Endothelial cell of umbilical vein (primary cell): Measurements from ENCODE around the gene HFE. TPM values are rescaled to one million over a fixed set of nuclear protein-coding genes. Genes with fewer than 3 reads are reported as not detected.

Source experiments
- BruUV-seq: library from RNA; stranded (reverse); fragments of 400-500 nt; replicated peaks from 2 replicates; lab custom pipeline; 2021; lab: Mats Ljungman, UMichigan
- CTCF ChIA-PET: fragments of 300-600, 350-600 bp; sonication (Branson Sonifier 250); formaldehyde crosslinking; loops from one replicate; lab custom pipeline; 2021; ENCODE audit warnings: antibody characterized with exemption, inconsistent platforms; lab: Charles Lee
- POLR2A ChIA-PET: fragments of 300-600, 350-600 bp; sonication (Branson Sonifier 250); formaldehyde crosslinking; loops from one replicate; lab custom pipeline; 2021; ENCODE audit warnings: antibody characterized with exemption, inconsistent platforms; lab: Charles Lee
- DNase-seq: peaks from one replicate; pipeline ENCODE4 v3.0.0-alpha.2; 2011; ENCODE audit warnings: low read depth, low spot score
- FAIRE-seq: peaks from 2 replicates; lab custom pipeline; 2011; peaks lifted over from hg19 to GRCh38; lab: Jason Lieb, UNC
- H2AFZ ChIP-seq: 2 replicates; pipeline ENCODE4 v1.6.0; 2012; ENCODE audit warnings: low read depth, low read length, control low read depth, inconsistent platforms
- H3K27ac ChIP-seq: 2 replicates; pipeline ENCODE4 v1.5.1; 2011; ENCODE audit warnings: low read depth, mild to moderate bottlenecking, control low read depth, low read length, moderate library complexity; ENCODE audit not compliant: insufficient read depth
- H3K27me3 ChIP-seq, 2 experiments: 2 replicates each; pipeline versions ENCODE4 v1.6.0 to v1.6.1; 2011; ENCODE audit warnings: low read length in 2 of 2, mixed read lengths in 1 of 2; ENCODE audit not compliant: control insufficient read depth in 2 of 2, insufficient read depth in 2 of 2
- H3K36me3 ChIP-seq, 2 experiments: 2 replicates in 1 of 2; 3 replicates in 1 of 2; pipeline ENCODE4 v1.5.1; 2011; ENCODE audit warnings: low read length in 2 of 2, mild to moderate bottlenecking in 1 of 2, moderate library complexity in 1 of 2; ENCODE audit not compliant: control insufficient read depth in 2 of 2, insufficient read depth in 2 of 2; ENCODE audit errors: extremely low read depth in 1 of 2
- H3K4me1 ChIP-seq: 3 replicates; pipeline ENCODE4 v1.5.1; 2011; ENCODE audit warnings: mild to moderate bottlenecking, low read length; ENCODE audit not compliant: control insufficient read depth, insufficient read depth; ENCODE audit errors: extremely low read depth
- H3K4me2 ChIP-seq: 2 replicates; pipeline ENCODE4 v1.6.1; 2011; ENCODE audit warnings: low read length, control low read depth, mixed read lengths; ENCODE audit not compliant: insufficient read depth
- H3K4me3 ChIP-seq, 3 experiments: fragments of 200-600 bp in 1 of 3; sonication (generic), shearing (Covaris generic) in 1 of 3; replicated peaks in 1 of 3; 2 replicates each; pipeline ENCODE4 v1.5.1; 2011 to 2016; ENCODE audit warnings: control low read depth in 3 of 3, low read length in 3 of 3, mild to moderate bottlenecking in 2 of 3, inconsistent platforms in 1 of 3, low read depth in 1 of 3, moderate library complexity in 1 of 3; ENCODE audit not compliant: insufficient read depth in 1 of 3
- H3K79me2 ChIP-seq: 2 replicates; pipeline ENCODE4 v1.6.0; 2012; ENCODE audit warnings: low read length, inconsistent platforms; ENCODE audit not compliant: control insufficient read depth, insufficient read depth
- H3K9ac ChIP-seq: replicated peaks from 2 replicates; pipeline ENCODE3; 2011; ENCODE audit warnings: low read length, control low read depth; ENCODE audit not compliant: insufficient read depth; ENCODE audit errors: extremely low read depth
- H3K9me1 ChIP-seq: replicated peaks from 3 replicates; pipeline ENCODE4 v1.6.0; 2011; ENCODE audit warnings: mild to moderate bottlenecking, low read length; ENCODE audit not compliant: control insufficient read depth, insufficient read depth; ENCODE audit errors: extremely low read depth
- H3K9me3 ChIP-seq: replicated peaks from 2 replicates; pipeline ENCODE4 v1.5.1; 2012; ENCODE audit warnings: low read length, inconsistent platforms; ENCODE audit not compliant: control insufficient read depth, insufficient read depth
- H4K20me1 ChIP-seq: replicated peaks from 2 replicates; pipeline ENCODE3; 2011; ENCODE audit warnings: mild to moderate bottlenecking, low read length; ENCODE audit not compliant: control insufficient read depth, insufficient read depth; ENCODE audit errors: extremely low read depth
- CTCF ChIP-seq, 2 donors: IDR thresholded peaks; 1 replicate in 1 of 2; 2 replicates in 1 of 2; pipeline ENCODE4 v1.5.1; 2011; ENCODE audit warnings: low read length in 2 of 2, mild to moderate bottlenecking in 2 of 2, moderate library complexity in 2 of 2, control low read depth in 1 of 2, inconsistent platforms in 1 of 2, low read depth in 1 of 2; ENCODE audit not compliant: insufficient read depth in 1 of 2; ENCODE audit errors: extremely low read depth in 1 of 2
- EZH2 ChIP-seq: IDR thresholded peaks from 2 replicates; pipeline ENCODE4 v1.6.1; 2012; ENCODE audit warnings: borderline replicate concordance, low read depth, mild to moderate bottlenecking, moderate library complexity, low read length, inconsistent platforms; ENCODE audit not compliant: severe bottlenecking
- FOS ChIP-seq: IDR thresholded peaks from 2 replicates; pipeline ENCODE4 v1.6.1; 2011; ENCODE audit warnings: mild to moderate bottlenecking, low read length, moderate library complexity, borderline replicate concordance; ENCODE audit not compliant: insufficient read depth
- GATA2 ChIP-seq: IDR thresholded peaks from 2 replicates; pipeline ENCODE4 v1.7.0; 2011; ENCODE audit warnings: low read depth, mild to moderate bottlenecking, moderate library complexity, mixed read lengths, low read length; ENCODE audit not compliant: insufficient read length, insufficient read depth
- JUN ChIP-seq: IDR thresholded peaks from 2 replicates; pipeline ENCODE4 v1.6.1; 2011; ENCODE audit warnings: borderline replicate concordance, low read depth; ENCODE audit not compliant: insufficient read length, insufficient read depth
- MAX ChIP-seq: IDR thresholded peaks from 2 replicates; pipeline ENCODE4 v1.6.1; 2011; ENCODE audit not compliant: insufficient read depth, insufficient read length
- MYC ChIP-seq: IDR thresholded peaks from one replicate; pipeline ENCODE4 v1.6.1; 2011; ENCODE audit warnings: mild to moderate bottlenecking, low read depth, low read length
- POLR2A ChIP-seq: IDR thresholded peaks from 2 replicates; pipeline ENCODE4 v1.6.1; 2012; ENCODE audit warnings: low read depth, mild to moderate bottlenecking, control low read depth, low read length
- POLR2AphosphoS5 ChIP-seq: IDR thresholded peaks from 2 replicates; pipeline ENCODE4 v1.6.1; 2012; ENCODE audit warnings: low read depth, mild to moderate bottlenecking, control low read depth, low read length, moderate library complexity; ENCODE audit not compliant: insufficient read depth
- dilution Hi-C: fragments of 300-500 bp; cut with MboI; formaldehyde crosslinking; loops from one replicate; pipeline ENCODE4 v1.15.0; 2019; ENCODE audit warnings: low sequenced_read_pairs; ENCODE audit not compliant: extremely low pct_ligation_motif_present
- intact Hi-C: fragments of 100-400 bp; cut with micrococcal nuclease; formaldehyde crosslinking; loops from one replicate; pipeline ENCODE4 v1.10.0; 2022
- polyA plus RNA-seq, 4 experiments: library from polyadenylated mRNA; depleted of rRNA in 3 of 4; stranded (reverse) in 3 of 4; unstranded in 1 of 4; fragments of >200 nt; gene quantifications; 2 replicates each; pipeline versions ENCODE4 v1.2.1 to v1.2.3, GENCODE V29; 2011 to 2012; ENCODE audit warnings: missing spikeins in 1 of 4
- total RNA-seq: library from RNA; stranded (reverse); gene quantifications from 2 replicates; pipeline ENCODE4 v1.2.3, GENCODE V29; 2021

HFE gene
- total and polyA plus RNA-seq, 2 donors (not counting 3 experiments of a cell fraction or from before 2014, with no cell fraction given) = 6.3 to 8.1 TPM

GRCh38 chr6:26107935-26108334 lies 20.7 kb downstream of the HFE start:
- TF ChIP-seq POLR2A (no peak), MAX (no peak), MYC (no peak), GATA2 (no peak)
- CTCF ChIA-PET = interaction anchor here (1.0 to 1.8 kb wide), 4 partner anchors 20 to 68 kb away, joined by 3 to 5 read pairs (median 4); partner anchors contain the start of gene HFE

GRCh38 chr6:26109772-26110171 lies 22.5 kb downstream of the HFE start:
- FAIRE-seq = no peak
- no peak overlapping the region for H2AFZ ChIP-seq
- H3K4me1 ChIP-seq = no peaks in the 10 kb centered on the region
- no peaks in the 10 kb centered on the region for H3K9me3 ChIP-seq
- H3K9ac ChIP-seq = no peak overlapping the region
- TF ChIP-seq MAX (no peak), CTCF (IDR thresholded peaks at IDR 0.05; ENCODE audit: extremely low read depth in 1 of 2, insufficient read depth in 1 of 2, low read depth in 1 of 2, low read length in 2 of 2) (no peak), POLR2AphosphoS5 (no peak), EZH2 (no peak), GATA2 (no peak), FOS (no peak), JUN (no peak), POLR2A (no peak)
- no peak overlapping the region for H3K27ac ChIP-seq
- no TSS peak for BruUV-seq
- no peaks in the 10 kb centered on the region for H3K9me1 ChIP-seq
- POLR2A ChIA-PET = no interaction called here
- no peak for DNase-seq
- dilution Hi-C loops (no loop called here), intact Hi-C loops (no loop called here)
- no peaks in the 10 kb centered on the region for H3K36me3 ChIP-seq
- H3K4me3 ChIP-seq = no peak overlapping the region
- no peaks in the 10 kb centered on the region for H3K79me2 ChIP-seq
- CTCF ChIA-PET = no interaction called here
- H3K4me2 ChIP-seq = no peak overlapping the region
- peaks cover 5 to 8% of the 10 kb centered on the region in 2 experiments for H3K27me3 ChIP-seq
- H4K20me1 ChIP-seq = no peaks in the 10 kb centered on the region

More at GRCh38 chr6:26107935-26108334, 20.7 kb downstream of the HFE start:
- Histone ChIP-seq H2AFZ (no peak overlapping the region), H4K20me1 (no peaks in the 10 kb centered on the region), H3K9ac (no peak overlapping the region), H3K9me3 (no peaks in the 10 kb centered on the region), H3K27ac (no peak overlapping the region), H3K9me1 (no peaks in the 10 kb centered on the region), H3K4me1 (peaks cover 12% of the 10 kb centered on the region), H3K4me3 (no peak overlapping the region), H3K79me2 (no peaks in the 10 kb centered on the region), H3K4me2 (no peak overlapping the region), H3K36me3 (no peaks in the 10 kb centered on the region), H3K27me3 (peaks cover 4 to 6% of the 10 kb centered on the region in 2 experiments)
- intact Hi-C loops = no loop called here
- BruUV-seq = no TSS peak
- FAIRE-seq = no peak
- POLR2A ChIA-PET = interaction anchor here (1.0 to 2.0 kb wide), 2 partner anchors 12 to 16 kb away, joined by 3 to 7 read pairs; a partner anchor contains a TSS
- DNase-seq = no peak
- dilution Hi-C loops = no loop called here
